GM12873 (cell line): ENCODE data around the gene REPS2.

Experiments
- TF ChIP-seq, protein P1 (sequence below): IDR thresholded peaks from 2 replicates; pipeline ENCODE4 v1.5.1; 2012; ENCODE audit warnings: low read depth, mild to moderate bottlenecking, moderate library complexity, low read length, control low read depth; ENCODE audit not compliant: insufficient read depth; ENCODE audit errors: missing control alignments

REPS2 gene

DNA sequence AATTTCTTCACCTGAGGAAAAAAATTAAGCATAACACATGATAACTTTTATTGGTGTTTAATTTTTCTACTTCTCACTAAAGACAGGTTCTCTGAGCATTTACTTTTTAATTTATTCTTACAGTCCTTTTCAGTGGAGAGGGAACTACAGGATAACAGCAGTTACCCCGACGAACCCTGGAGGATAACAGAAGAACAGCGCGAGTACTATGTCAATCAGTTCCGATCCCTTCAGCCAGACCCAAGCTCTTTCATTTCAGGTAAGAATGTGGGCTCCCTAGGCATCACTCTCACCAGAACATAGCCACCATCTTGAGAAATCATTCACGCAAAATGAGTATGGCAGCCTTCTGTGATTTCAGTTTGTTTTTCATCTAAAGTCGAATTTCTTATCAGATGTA, 100.8 kb downstream of the REPS2 start:
- TF ChIP-seq, protein P1, sequence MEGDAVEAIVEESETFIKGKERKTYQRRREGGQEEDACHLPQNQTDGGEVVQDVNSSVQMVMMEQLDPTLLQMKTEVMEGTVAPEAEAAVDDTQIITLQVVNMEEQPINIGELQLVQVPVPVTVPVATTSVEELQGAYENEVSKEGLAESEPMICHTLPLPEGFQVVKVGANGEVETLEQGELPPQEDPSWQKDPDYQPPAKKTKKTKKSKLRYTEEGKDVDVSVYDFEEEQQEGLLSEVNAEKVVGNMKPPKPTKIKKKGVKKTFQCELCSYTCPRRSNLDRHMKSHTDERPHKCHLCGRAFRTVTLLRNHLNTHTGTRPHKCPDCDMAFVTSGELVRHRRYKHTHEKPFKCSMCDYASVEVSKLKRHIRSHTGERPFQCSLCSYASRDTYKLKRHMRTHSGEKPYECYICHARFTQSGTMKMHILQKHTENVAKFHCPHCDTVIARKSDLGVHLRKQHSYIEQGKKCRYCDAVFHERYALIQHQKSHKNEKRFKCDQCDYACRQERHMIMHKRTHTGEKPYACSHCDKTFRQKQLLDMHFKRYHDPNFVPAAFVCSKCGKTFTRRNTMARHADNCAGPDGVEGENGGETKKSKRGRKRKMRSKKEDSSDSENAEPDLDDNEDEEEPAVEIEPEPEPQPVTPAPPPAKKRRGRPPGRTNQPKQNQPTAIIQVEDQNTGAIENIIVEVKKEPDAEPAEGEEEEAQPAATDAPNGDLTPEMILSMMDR: no peak

DNA sequence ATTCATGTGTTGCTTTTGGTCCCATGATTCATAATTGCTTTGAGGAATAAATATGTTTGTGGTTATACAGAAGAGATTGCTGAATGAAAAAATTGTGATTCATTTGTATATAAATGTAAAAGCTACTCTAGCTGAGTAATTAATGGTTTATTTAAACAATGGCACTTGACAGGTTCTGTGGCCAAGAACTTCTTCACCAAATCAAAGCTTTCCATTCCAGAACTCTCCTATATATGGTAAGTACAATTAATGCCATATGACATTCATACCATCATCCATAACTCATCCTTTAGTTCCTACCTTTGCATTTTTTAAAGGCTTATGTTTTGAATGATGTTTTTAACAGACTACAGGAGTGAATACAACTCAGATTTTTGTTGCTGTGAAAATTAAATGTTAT, 105.8 kb downstream of the REPS2 start:
- TF ChIP-seq, protein P1: no peak

DNA sequence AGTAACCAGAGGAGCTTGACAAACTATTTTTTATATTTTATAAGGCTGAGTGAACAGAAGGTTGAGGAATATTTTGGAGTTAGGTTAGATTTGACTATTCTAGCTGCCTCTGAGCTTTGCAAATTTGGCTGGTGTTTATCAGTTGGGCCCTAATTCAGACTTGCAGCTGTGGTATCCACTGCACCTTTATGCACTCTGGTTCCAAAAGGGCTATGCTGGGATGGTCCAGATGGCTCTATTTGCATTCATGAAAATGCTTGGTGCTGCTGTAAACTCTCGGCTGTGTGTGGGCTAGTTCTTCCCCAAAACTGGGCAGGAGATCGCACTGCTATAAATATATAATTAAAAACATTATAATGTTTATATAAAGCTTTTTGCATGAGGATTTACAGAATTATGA, 106.3 kb downstream of the REPS2 start:
- TF ChIP-seq, protein P1: no peak

DNA sequence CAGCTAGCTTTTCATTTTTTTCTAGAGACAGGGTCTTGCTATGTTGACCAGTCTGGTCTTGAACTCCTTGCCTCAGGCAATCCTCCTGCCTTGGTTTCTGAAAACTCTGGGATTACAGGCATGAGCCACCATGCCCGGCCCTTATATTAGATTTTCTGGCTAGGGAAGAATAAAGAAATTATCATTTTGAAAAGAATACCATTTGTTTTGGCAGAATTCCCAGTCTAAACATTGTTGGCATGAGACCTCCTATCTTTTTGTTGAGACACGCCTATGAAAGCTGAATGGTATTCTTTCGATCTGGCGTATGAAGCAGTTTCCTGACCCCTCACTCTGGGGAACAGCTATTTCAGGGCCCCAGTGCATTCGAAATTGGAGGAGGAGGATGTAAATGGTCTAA, 107.0 kb downstream of the REPS2 start:
- TF ChIP-seq, protein P1: no peak

DNA sequence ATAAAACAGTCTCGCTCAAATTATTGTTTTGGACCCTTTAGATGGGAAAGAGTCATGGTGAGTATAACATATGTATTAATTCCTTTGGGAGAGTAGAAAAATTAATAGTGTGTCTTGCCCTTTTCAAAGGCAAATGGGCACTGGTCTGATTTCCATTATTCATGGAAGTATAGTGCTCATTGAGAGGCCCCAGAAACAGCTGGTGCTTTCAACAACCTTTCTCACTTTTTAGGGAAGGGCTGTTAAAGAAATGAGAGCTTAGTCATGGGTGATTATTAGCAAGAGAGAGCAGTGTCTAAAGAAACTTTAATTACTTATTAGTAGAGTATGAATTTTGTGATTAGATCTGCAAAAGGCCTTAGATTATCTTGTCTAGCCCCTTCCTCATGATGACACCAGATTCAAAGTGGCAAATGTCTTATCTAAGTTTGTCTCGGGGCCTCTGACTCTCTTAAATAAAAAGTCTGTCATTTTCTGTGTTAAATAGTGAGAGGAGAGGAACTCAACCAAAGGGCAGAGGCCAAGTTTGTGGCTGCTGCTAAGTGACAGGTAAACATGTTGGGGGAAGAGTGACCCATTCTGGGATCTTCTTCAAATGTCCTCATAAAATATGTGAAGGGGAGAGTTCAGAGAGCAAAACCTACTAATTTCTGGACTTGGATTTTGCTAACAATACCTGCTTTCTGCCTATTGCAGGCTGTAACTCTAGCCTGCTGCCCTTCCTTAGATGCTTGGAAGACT, 110.6 kb downstream of the REPS2 start:
- TF ChIP-seq, protein P1: no peak

DNA sequence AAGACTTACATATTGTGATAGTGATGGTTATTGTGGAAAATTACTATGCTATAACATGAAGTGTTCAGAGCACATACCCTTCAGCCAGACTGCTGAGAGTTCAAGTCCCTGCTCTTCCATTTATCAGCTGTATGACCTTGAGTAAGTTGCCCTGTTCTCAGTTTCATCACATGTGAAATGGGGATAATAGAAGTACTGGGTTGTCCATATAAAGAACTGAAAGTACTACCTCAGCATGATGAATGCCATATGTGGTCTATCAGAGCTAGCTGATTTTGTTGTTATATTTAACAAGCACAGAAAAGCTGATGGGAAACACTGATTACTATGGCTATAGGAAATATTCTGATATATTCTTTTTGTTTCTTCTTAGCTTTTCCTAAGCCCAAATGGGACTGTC, 115.6 kb downstream of the REPS2 start:
- TF ChIP-seq, protein P1: no peak

DNA sequence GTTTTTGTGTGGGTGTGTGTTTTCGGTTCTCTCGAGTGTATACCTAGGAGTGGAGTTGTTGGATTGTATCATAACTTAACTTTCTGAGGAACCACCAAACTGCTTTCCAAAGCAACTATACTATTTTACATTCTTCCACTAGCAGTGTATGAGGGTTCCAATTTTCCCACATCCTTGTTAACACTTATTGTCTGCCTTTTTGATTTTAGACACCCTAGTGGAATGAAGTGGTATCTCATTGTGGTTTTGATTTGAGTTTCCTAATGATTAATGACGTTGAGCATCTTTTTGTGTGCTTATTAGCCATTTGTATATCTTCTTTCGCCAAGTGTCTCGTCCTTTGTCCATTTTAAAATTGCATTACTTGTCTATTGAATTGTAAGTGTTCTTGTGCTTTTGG, 118.6 kb downstream of the REPS2 start:
- TF ChIP-seq, protein P1: no peak
